Panc1 (cell line): ENCODE data around the gene RAB6B.

Experiments
- POLR2AphosphoS5 ChIP-seq: IDR thresholded peaks from 2 replicates; pipeline ENCODE4 v1.6.1; 2012; ENCODE audit warnings: mild to moderate bottlenecking, low read depth, low read length, moderate library complexity
- TCF7L2 ChIP-seq: IDR thresholded peaks from 2 replicates; pipeline ENCODE4 v1.6.1; 2011; ENCODE audit warnings: mild to moderate bottlenecking, low read depth, low read length, inconsistent platforms
- TF ChIP-seq, protein P1 (sequence below): fragments of 450-650 bp; IDR thresholded peaks from 2 replicates; pipeline ENCODE4 v1.5.1; 2017; ENCODE audit warnings: mild to moderate bottlenecking

DNA sequence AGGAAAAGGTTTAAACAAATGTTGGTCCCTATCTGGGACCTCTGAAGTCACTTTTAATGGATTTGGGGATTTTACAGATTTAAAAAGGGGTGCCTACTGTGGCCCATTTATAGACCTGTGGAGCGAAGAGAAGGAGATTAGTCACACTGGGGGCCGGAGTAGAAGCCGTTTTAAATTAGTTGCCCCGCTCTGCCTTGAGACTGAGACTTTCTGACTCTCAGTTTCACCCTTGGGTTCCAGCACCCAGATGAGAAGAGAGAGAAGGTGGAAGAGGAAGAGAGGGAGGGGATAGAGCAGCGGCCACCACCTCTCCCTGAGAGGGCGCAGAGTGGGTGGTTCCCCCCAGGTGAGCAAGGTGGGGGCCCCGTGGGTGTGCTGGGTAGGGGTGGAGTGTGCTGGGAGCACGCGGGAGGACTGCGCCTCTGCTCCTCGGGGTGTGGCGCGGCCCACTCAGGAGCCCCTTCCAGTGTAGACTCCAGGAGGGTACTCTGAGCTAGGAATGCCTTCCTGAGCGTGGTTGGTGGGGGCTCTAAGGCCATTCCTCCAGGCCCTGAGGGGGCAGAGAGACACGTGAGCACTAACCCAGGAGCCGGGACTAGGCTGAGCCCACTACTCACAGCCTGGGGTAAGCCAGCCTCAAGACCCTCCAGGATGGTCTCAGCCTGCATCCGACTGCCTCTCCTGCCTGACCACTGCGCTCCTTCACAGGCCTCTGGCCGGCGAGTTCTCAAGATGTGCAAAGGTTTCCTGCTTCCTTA lies 32.6 kb upstream of the RAB6B start:
- TF ChIP-seq, protein P1, sequence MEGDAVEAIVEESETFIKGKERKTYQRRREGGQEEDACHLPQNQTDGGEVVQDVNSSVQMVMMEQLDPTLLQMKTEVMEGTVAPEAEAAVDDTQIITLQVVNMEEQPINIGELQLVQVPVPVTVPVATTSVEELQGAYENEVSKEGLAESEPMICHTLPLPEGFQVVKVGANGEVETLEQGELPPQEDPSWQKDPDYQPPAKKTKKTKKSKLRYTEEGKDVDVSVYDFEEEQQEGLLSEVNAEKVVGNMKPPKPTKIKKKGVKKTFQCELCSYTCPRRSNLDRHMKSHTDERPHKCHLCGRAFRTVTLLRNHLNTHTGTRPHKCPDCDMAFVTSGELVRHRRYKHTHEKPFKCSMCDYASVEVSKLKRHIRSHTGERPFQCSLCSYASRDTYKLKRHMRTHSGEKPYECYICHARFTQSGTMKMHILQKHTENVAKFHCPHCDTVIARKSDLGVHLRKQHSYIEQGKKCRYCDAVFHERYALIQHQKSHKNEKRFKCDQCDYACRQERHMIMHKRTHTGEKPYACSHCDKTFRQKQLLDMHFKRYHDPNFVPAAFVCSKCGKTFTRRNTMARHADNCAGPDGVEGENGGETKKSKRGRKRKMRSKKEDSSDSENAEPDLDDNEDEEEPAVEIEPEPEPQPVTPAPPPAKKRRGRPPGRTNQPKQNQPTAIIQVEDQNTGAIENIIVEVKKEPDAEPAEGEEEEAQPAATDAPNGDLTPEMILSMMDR: no peak
- no peak for TF ChIP-seq POLR2AphosphoS5
- no peak for TF ChIP-seq TCF7L2
